ENCODE measurements around the gene SLC7A4.

SLC7A4 gene

DNA sequence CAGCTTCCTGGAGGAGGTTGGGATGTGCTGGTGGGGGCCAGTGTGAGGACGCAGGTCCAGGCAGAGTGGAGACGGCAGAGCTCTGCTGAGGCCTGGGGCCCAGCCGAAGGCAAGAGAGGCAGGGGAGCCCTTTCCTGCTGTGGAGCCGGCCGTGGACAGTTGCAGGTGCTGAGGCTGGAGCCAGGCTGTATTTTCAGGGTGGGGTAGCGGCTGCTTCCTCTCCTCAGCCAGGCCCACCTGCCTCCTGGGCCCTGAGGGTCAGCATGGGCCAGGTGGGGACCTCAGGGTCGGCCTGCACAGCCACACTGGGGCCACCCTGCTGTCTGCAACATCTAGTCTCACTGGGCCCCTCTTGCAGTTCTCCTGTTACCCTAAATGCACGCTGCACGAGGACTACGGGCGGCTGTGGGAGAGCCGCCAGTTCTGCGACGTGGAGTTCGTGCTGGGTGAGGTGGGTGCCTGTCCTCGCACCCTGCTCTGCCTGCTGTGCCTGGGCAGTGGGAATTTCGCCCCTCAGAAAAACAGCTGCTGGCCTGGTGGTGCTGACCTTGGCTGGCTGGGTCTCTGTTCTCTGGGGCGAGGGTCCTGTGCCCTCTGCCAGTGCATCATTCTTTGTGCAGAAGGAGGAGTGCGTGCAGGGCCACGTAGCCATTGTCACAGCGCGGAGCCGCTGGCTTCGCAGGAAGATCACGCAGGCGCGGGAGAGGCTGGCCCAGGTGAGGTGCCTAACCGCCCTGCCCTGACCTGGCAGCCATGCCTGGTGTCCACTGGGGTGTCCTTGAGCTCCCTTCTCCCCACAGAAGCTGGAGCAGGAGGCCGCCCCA, 38.8 kb downstream of the SLC7A4 start:
- no peak for DNase-seq (ENCODE audit: low read depth)
- TF ChIP-seq, protein P1, sequence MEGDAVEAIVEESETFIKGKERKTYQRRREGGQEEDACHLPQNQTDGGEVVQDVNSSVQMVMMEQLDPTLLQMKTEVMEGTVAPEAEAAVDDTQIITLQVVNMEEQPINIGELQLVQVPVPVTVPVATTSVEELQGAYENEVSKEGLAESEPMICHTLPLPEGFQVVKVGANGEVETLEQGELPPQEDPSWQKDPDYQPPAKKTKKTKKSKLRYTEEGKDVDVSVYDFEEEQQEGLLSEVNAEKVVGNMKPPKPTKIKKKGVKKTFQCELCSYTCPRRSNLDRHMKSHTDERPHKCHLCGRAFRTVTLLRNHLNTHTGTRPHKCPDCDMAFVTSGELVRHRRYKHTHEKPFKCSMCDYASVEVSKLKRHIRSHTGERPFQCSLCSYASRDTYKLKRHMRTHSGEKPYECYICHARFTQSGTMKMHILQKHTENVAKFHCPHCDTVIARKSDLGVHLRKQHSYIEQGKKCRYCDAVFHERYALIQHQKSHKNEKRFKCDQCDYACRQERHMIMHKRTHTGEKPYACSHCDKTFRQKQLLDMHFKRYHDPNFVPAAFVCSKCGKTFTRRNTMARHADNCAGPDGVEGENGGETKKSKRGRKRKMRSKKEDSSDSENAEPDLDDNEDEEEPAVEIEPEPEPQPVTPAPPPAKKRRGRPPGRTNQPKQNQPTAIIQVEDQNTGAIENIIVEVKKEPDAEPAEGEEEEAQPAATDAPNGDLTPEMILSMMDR (IDR thresholded peaks at IDR 0.05; ENCODE audit: control insufficient read depth, extremely low read depth, insufficient read depth), result no peak
- no peak overlapping the region for H3K4me3 ChIP-seq (ENCODE audit: low read depth, low read length)

DNA sequence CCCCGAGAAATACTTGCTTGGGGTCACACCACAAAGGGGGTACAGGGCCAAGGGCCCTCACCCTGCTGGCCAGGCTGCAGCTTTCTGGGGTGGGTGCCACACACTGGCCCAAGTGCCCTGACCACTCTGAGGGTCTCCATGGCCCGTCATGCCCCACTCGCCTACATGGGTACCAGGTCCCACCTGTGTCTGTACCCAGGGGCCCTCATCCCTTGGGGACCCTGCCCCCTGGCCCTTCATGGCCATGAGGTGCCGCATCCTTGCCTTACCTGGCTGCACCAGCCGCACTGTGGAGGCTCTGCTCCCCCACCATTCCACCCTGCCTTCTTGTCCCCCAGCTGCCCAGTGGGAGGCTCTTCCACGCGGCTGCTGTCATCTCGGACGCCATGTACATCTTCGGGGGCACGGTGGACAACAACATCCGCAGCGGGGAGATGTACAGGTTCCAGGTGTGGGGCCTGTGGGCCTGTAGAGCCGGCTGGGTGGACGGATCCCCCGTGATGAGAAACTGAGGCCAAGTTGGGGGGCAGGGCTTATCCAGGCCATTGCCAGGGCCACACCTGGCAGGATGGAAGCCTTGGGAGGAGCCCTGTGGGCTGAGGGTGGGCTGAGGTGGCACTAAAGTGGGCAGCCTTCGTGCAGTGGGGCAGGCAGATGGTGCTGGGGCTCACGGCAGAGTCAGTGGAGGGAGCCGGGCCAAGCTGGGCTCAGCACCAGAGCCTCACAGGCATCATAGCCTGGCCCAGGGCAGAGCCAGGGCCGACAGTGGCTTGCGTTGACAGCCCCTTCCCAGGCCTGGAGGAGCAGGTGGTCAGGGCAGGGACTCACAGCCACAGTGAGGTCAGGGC, 39.7 kb downstream of the SLC7A4 start:
- DNase-seq (ENCODE audit: low read depth), result no peak
- H3K4me3 ChIP-seq (ENCODE audit: low read depth, low read length), result no peak overlapping the region
- TF ChIP-seq, protein P1 (IDR thresholded peaks at IDR 0.05; ENCODE audit: control insufficient read depth, extremely low read depth, insufficient read depth), result no peak

DNA sequence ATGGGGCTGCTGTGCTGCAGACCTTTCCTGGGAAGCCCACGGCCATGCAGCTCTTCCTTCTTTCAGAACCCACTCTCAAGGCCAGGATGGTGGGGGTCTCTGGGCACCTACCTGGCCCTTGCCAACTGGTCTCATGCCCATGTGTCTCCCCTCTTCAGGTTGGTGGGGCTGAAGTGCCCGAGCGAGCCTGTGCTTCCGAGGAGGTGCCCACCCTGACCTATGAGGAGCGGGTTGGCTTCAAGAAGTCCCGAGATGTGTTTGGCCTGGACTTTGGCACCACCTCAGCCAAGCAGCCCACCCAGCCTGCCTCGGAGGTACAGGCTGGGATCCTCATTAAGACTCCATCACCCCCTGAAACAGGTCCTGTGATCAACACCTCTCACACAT, 40.3 kb downstream of the SLC7A4 start:
- TF ChIP-seq, protein P1 (IDR thresholded peaks at IDR 0.05; ENCODE audit: control insufficient read depth, extremely low read depth, insufficient read depth), result no peak
- DNase-seq (ENCODE audit: low read depth), result no peak
- no peak overlapping the region for H3K4me3 ChIP-seq (ENCODE audit: low read depth, low read length)

DNA sequence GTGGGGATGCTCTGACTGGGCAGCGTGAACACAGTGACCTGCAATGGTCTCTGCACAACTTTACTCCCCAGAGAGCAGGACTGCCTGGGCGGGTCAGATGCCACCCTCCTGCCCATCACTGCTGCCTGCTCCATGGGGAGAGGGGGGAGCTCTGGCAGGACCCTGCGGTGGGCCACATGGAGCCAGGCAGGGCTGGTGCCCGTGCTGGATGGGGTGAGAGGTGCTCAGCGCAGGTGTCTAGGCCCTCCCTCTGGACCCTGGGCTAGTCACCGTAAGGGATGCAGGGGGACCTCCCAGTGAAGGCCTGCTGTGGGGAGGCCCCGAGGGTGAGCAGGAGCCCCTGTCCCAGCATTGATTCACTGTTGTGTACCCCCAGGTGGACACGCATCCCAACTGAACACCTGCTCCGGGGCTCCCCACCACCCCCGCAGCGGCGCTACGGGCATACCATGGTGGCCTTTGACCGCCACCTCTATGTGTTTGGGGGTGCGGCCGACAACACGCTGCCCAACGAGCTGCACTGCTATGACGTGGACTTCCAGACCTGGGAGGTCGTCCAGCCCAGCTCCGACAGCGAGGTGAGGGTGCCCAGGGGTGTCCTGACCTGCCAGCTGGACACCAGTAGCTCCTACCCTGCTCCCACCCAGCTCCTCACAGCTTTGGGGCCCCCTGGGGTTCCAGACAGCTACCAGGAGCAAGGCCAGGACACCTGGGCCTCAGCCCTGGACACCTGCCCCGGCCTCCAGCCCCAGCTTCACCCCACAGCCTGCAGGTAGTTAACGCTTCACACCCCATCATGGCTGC, 40.9 kb downstream of the SLC7A4 start:
- no peak for DNase-seq (ENCODE audit: low read depth)
- no peak overlapping the region for H3K4me3 ChIP-seq (ENCODE audit: low read depth, low read length)
- TF ChIP-seq, protein P1 (IDR thresholded peaks at IDR 0.05; ENCODE audit: control insufficient read depth, extremely low read depth, insufficient read depth), result no peak

DNA sequence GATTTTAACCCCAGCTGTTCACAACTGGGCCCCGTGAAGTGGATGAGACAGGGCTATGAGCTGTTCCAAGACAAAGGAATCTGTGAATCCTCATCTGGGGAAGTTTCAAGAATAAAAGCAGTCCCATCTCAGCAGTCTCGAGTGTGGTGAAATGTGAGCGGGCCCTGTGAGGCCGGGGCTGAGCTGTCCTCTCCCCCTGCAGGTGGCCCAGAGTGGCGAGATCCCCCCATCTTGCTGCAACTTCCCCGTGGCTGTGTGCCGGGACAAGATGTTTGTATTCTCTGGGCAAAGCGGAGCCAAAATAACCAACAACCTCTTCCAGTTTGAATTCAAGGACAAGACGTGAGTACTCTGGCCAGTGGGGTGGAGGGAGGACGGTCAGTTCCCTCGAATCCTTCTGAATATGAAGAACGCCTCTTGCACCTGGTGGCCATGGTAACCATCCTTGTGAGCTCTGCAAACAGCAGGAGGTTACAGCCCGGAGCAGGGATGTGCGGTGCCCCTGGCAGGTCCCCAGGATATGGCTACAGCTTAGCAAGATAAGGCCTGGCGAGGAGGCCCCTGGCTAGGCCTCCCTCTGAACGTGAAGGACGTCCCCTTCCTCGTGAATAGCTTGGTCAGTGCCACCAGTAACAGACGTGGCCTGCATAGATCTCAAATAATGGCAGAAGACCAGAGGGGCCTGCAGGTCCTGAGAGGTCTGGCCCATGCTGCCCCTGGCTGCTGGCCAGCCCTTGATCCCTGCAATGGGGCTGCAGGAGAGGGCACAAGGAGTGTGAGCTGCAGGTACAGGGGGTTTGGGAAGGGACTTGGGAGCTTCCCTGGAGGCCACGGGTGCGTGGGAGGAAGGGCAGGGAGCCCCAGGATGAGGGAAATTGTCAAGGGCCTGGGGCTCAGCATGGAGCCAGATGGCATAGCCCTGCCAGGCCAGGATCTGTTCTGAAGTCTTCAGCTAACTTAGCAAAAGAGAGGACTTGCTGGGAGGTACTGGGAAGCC, 41.9 kb downstream of the SLC7A4 start:
- TF ChIP-seq, protein P1 (IDR thresholded peaks at IDR 0.05; ENCODE audit: control insufficient read depth, extremely low read depth, insufficient read depth), result no peak
- H3K4me3 ChIP-seq (ENCODE audit: low read depth, low read length), result no peak overlapping the region
- DNase-seq (ENCODE audit: low read depth), result no peak

Measured in LNCaP clone FGC (cell line).